ENCODE results near the gene KIRREL2.
"Not testable (repeated sequence)": the region's sequence is repeated elsewhere in the genome, so short reads cannot be mapped to it uniquely, and the experiment has no call there.

KIRREL2 gene

GRCh38 chr19:35899547-35900214, 43.0 kb downstream of the KIRREL2 start:
- peak; percentile 63 for DNase-seq

GRCh38 chr19:35901055-35901644, 44.4 kb downstream of the KIRREL2 start:
- no peak for DNase-seq

- no peak for DNase-seq
Measured at GRCh38 chr19:35901854-35902661, 45.3 kb downstream of the KIRREL2 start, which contains the start of gene HCST. Gene HCST (plus strand): TSS chr19:35902529. CDS start chr19:35902594, 65 bp downstream.

GRCh38 chr19:35902870-35903475, 46.3 kb downstream of the KIRREL2 start:
- no peak for DNase-seq

GRCh38 chr19:35903550-35904179, 47.0 kb downstream of the KIRREL2 start:
- peak; percentile 40 for DNase-seq

GRCh38 chr19:35904311-35905068, 47.8 kb downstream of the KIRREL2 start:
- DNase-seq = peak; percentile 16

GRCh38 chr19:35905178-35905727, 48.5 kb downstream of the KIRREL2 start:
- no peak for DNase-seq

GRCh38 chr19:35907377-35907745, 50.6 kb downstream of the KIRREL2 start:
- DNase-seq = no peak

GRCh38 chr19:35908010-35908441, 51.3 kb downstream of the KIRREL2 start, which contains the start of gene TYROBP:
Gene TYROBP (minus strand): TSS chr19:35908295. CDS start chr19:35908228, 67 bp downstream.
- DNase-seq = peak; percentile 30

GRCh38 chr19:35908973-35909683, 52.4 kb downstream of the KIRREL2 start:
- DNase-seq = peak; percentile 50

GRCh38 chr19:35909684-35910035, 52.9 kb downstream of the KIRREL2 start:
- no peak for DNase-seq

GRCh38 chr19:35910355-35910754, 53.6 kb downstream of the KIRREL2 start:
- DNase-seq = not testable (repeated sequence)

- DNase-seq = no peak
Measured at GRCh38 chr19:35911173-35911572, 54.5 kb downstream of the KIRREL2 start.

GRCh38 chr19:35911790-35912189, 55.1 kb downstream of the KIRREL2 start:
- DNase-seq = no peak

GRCh38 chr19:35913589-35913988, 56.9 kb downstream of the KIRREL2 start:
- no peak for DNase-seq

GRCh38 chr19:35915443-35915842, 58.7 kb downstream of the KIRREL2 start:
- DNase-seq = no peak

Data from midbrain (tissue), 1 donor.